Activated T-cell treated with anti-CD3 and anti-CD28 coated beads for 4 hours (primary cell): ENCODE results near the gene AUTS2.
"Not testable (repeated sequence)": the region's sequence is repeated elsewhere in the genome, so short reads cannot be mapped to it uniquely, and the experiment has no call there.

Source experiments
- DNase-seq: peaks from one replicate; pipeline ENCODE4 v3.0.0-alpha.2; 2020

AUTS2 gene

GRCh38 chr7:70720191-70720873 lies 1122.1 kb downstream of the AUTS2 start:
- no peak for DNase-seq

GRCh38 chr7:70721500-70721899 lies 1123.2 kb downstream of the AUTS2 start:
- no peak for DNase-seq

DNA sequence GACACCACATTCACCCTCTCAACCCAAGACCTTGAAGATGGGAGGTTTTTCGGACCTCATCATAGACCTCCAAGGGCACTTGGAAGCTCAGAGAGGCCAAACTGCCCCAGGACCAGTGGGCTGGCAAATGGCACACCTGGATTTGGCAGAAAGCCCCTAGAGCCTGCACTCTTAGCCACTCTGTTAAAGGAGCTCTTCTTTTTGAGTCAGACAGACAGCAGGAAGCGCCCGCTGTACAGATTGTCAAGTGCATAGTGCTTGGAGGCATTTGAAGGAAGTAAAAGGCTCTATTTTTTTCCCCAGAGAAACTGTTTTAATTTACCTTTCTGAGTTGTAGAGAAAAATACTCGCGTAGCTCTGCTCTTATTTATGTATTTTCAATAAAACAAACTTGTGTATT lies 1125.1 kb downstream of the AUTS2 start:
- DNase-seq = no peak

- no peak for DNase-seq
These were observed 1127.2 kb downstream of the AUTS2 start for GRCh38 chr7:70725448-70725847.

DNA sequence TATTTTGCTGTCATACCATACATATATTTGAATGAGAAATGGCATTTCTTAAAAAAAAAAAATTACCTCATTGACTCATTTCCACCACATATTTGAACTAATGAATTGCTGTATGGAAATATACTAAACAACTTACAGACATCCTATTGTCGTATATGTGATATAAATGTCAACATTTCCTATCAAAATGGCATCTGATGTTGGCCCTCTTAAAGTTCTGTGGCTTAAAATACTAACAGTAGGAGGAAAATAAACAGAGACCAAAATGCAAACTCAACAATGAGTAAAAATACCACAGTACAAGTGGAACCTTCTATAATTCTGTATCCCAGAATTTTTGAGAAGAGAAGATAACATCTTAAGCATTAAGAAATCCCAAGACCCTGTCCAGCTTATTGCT lies 1128.0 kb downstream of the AUTS2 start:
- no peak for DNase-seq

- DNase-seq = no peak
These were observed 1128.7 kb downstream of the AUTS2 start for GRCh38 chr7:70726951-70727378.

DNA sequence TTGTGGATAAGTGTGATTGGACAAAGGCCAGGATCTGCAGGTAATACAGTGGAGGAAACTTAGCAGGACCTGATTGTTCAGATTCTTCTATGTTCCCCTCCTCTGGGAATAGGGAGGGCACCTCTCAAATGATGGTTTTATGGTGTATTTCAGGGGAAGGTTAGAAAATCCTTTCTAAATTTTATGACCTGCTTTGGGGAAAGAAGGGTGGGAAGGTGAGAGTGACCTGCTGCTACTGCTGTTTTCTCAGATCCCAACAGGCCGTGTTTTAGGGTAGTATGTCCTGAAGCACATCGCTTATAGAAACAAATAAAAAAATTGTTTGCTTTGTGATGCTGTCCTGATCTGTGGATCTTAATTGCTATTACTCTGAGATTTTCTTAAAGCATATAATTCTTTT lies 1129.6 kb downstream of the AUTS2 start:
- no peak for DNase-seq

- no peak for DNase-seq
These were observed 1130.7 kb downstream of the AUTS2 start for GRCh38 chr7:70728872-70729552.

GRCh38 chr7:70729553-70730157 lies 1131.4 kb downstream of the AUTS2 start:
- not testable (repeated sequence) for DNase-seq

DNA sequence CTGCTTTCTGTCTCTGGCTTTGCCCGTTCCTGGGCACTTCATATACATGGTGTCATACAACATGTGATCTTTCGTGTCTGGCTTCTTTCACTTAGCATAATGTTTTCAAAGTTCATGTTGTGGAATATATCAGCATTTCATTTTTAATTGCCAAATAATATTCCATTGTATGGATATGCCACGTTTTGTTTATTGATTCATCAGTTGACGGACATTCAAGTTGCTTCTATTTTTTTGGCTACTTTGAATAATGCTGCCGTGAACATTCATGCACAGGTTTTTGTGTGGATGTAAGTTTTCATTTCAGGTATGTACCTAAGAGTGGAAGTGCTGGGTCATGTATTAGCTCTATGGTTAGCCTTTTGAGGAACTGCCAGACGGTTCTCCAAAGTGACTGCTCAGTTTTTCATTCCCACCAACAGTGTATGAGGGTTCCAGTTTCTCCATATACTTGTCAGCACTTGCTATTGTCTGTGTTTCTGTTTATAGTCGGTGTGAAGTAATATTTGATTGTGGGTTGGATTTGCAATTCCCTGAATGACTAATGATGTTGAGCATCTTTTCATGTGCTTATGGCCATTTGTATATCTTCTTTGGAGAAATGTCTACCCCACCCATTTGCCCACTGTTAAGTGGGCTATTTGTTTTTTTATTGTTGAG lies 1132.3 kb downstream of the AUTS2 start:
- DNase-seq = no peak

- DNase-seq = no peak
These were observed 1134.8 kb downstream of the AUTS2 start for GRCh38 chr7:70733090-70733489.

GRCh38 chr7:70734411-70734810 lies 1136.1 kb downstream of the AUTS2 start:
- no peak for DNase-seq

GRCh38 chr7:70735313-70735712 lies 1137.0 kb downstream of the AUTS2 start:
- no peak for DNase-seq

DNA sequence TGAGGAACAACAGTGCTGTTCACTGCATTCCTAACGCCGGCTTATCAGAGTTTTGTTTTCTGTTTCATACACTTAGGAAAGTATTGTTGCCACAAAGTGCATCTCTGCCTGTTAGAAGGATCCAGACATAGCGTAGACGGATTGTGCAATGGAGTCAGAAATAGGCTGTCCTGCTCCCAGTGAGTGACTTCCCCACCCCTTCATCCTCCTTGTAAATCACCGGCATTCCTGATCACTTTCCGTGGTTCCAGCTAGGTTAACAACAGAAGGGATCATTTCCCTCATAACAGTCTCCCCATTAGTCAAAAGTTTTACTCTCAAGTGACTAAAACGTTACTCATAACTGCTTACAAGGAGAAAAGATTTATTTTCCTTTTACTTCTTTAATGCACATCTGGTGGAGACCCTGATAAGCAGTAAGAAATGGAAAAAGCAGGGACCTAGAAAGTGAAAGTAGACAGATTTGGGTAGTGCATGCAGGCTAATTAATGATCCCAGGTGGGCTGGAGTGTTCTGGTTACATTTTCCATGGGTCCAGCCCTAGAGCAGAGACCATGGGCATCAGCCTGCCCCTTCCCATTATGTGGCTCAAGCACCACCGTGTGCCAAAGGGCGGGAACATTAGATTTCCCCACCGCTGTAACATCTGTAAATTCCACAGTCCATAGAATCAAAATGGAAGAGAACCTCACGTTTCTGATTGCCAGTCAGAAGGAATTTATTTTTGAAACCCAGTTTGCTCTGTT lies 1138.6 kb downstream of the AUTS2 start:
- DNase-seq = no peak

- DNase-seq = no peak
These were observed 1140.0 kb downstream of the AUTS2 start for GRCh38 chr7:70738151-70738885.

DNA sequence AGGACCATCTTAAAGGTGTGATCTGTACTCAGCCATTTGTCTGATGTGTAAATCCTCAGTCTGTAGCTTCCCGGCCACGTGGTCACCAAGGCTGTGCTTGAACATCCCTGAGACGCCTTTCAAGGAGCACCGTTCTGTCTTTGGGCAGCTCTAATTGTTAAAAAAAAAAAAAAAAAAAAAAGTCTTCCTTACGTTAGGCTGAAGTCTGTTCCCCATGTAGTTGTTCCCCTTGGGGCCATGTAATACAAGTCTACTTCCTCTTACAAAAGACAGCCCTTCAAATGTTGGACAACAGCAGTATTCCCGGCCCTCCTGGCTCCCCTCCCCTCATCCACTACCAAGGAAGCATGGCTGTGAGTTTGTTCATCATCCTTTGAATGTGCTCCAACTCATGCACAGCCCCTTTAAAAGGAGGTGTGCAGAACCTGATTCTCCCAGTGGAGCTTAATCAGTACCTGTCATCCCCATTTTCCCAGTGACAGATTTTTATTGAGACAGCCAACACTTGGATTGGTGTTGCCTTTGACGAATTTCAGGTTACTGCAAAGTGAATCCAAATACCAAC lies 1141.5 kb downstream of the AUTS2 start:
- no peak for DNase-seq

DNA sequence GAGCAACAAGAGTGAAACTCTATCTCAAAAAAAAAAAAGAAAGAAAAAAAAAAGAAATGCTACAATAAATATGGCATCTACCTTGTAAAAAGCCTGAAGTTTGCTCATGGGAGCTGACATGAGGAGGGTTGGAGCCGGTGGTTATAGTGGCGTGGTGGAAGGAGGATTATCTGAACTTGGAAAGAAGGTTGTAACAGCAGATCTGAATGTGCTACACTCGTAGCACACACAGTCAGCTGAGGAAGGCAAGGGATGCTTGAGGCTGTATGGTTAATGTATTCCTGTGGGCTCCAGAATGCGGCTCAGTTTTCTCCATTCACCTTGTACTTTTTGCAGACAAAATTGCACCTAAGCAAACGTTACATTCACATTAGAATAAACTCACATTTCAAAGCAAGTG lies 1143.4 kb downstream of the AUTS2 start:
- no peak for DNase-seq

GRCh38 chr7:70743531-70744325 lies 1145.5 kb downstream of the AUTS2 start:
- DNase-seq = no peak

GRCh38 chr7:70744492-70744891 lies 1146.2 kb downstream of the AUTS2 start:
- DNase-seq = no peak

DNA sequence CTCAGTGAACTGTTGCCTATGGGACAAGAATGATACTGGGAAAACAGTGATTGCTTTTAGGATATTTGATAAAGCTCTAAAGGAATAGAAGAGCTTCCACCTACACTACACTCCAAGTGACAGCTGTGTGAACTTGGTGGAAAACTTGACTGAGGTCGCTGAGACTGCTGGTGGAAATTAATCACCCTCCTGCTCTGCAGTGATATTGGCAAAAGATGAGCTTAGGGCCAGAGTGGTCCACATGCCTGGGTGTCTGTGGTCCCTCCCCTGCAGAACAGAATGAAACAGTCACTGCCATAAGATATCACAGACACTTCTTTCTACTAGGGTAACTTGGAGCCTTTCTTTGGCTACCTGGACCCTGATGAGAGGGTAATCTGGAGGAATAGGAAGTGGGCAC lies 1151.6 kb downstream of the AUTS2 start:
- no peak for DNase-seq

DNA sequence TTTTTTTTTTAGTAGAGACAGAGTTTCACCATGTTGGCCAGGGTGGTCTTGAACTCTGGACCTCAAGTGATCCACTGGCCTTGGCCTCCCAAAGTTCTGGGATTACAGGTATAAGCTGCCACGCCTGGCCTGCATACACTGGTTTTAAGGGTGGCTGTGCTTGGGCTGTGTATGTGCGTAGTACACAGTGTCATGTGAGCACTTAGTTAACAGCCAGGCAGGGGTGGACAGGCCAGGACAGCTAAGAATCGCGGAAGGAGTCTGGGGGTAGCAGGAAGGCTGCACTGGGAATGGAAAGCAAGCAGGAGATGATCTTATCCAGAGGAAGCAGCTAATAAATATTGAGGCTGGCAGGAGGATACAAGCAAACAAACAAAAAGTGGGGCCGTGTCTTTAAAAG lies 1153.6 kb downstream of the AUTS2 start:
- no peak for DNase-seq
